ENCODE data around the gene GNG13.

GNG13 gene

DNA sequence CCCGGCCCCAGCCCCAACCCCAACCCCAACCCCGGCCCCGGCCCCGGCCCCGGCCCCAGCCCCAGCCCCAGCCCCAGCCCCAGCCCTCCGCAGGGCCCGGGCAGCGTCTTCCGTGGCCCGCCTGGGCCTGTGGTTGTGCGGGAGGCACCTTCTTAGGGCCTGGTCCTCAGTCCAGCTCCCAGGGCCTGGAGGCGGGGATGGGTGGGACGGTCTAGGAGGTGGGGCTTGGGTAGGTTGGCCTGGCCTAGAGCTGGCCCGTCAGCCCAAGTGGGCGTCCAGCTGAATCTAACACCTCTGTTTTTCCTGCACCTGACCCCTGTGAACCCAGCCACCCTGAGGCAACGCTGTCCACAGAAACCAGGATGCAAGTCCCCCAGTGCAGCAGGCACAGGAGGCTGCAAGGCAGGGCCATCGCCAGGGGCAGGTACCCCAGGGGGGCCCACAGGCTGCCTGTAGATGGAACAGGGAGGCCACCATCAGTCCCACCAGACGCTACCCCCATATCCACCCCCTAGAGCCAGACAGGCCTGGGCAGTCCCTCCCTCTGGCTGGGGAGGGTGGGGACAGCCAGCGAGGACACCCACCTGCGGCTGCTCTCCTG is 31.2 kb downstream of the GNG13 start:
- H3K36me3 ChIP-seq (ENCODE audit: control insufficient read depth in 2 of 2, insufficient read depth in 2 of 2, low read length in 2 of 2): no peaks in the 10 kb centered on the region
- H3K9me3 ChIP-seq (ENCODE audit: control insufficient read depth in 2 of 2, low read length in 2 of 2): no peaks in the 10 kb centered on the region
- no peak overlapping the region for H3K9ac ChIP-seq (ENCODE audit: low read depth in 1 of 2, low read length in 2 of 2)
- H3K27ac ChIP-seq (ENCODE audit: low read depth in 2 of 2, low read length in 2 of 2): no peak overlapping the region
- no peaks in the 10 kb centered on the region for H3K4me1 ChIP-seq (ENCODE audit: control insufficient read depth in 2 of 2, insufficient read depth in 2 of 2, low read length in 2 of 2)
- no peak overlapping the region for H3K4me3 ChIP-seq (ENCODE audit: low read length in 2 of 2)
- H3K27me3 ChIP-seq (ENCODE audit: control insufficient read depth in 2 of 2, insufficient read depth in 2 of 2, low read length in 2 of 2): peaks cover 0 to 4% of the 10 kb centered on the region in 2 donors

DNA sequence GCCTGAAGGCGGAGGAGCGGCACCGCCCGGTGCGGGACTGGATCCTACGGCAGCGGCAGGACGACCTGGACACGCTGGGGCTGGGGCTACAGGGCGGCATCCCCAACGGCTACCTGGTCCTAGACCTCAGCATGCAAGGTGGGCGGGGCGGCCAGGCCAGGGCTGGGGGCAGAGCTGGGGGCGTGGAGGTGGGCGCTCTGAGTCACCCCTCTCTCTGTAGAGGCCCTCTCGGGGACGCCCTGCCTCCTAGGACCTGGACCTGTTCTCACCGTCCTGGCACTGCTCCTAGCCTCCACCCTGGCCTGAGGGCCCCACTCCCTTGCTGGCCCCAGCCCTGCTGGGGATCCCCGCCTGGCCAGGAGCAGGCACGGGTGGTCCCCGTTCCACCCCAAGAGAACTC is 32.1 kb downstream of the GNG13 start:
- Histone ChIP-seq H3K4me1 (ENCODE audit: control insufficient read depth in 2 of 2, insufficient read depth in 2 of 2, low read length in 2 of 2) (no peaks in the 10 kb centered on the region), H3K27me3 (ENCODE audit: control insufficient read depth in 2 of 2, insufficient read depth in 2 of 2, low read length in 2 of 2) (peaks cover 0 to 4% of the 10 kb centered on the region in 2 donors), H3K36me3 (ENCODE audit: control insufficient read depth in 2 of 2, insufficient read depth in 2 of 2, low read length in 2 of 2) (no peaks in the 10 kb centered on the region)

DNA sequence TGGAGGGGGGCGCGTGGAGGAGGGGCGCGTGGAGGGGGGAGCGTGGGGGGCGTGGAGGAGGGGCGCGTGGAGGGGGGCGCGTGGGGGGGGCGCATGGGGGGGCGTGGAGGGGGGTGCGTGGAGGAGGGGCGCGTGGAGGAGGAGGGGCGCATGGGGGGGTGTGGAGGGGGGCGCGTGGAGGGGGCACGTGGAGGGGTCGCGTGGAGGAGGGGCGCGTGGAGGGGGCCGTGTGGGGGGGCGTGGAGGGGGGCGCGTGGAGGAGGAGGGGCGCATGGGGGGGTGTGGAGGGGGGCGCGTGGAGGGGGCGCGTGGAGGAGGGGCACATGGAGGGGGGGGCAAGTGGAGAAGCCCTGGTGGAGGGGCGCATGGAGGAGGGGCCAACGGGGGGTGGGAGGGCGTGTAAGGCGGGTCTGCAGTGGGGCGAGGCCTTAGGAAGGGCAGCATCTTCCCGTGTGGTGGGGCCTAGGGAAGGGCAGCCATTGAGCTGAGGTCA is 32.7 kb downstream of the GNG13 start:
- no peaks in the 10 kb centered on the region for H3K36me3 ChIP-seq (ENCODE audit: control insufficient read depth in 2 of 2, insufficient read depth in 2 of 2, low read length in 2 of 2)
- H3K9ac ChIP-seq (ENCODE audit: low read depth in 1 of 2, low read length in 2 of 2): no peak overlapping the region
- no peaks in the 10 kb centered on the region for H3K4me1 ChIP-seq (ENCODE audit: control insufficient read depth in 2 of 2, insufficient read depth in 2 of 2, low read length in 2 of 2)
- H3K4me3 ChIP-seq (ENCODE audit: low read length in 2 of 2): no peak overlapping the region
- H3K27ac ChIP-seq (ENCODE audit: low read depth in 2 of 2, low read length in 2 of 2): no peak overlapping the region
- H3K9me3 ChIP-seq (ENCODE audit: control insufficient read depth in 2 of 2, low read length in 2 of 2): no peaks in the 10 kb centered on the region
- peaks cover 0 to 4% of the 10 kb centered on the region in 2 donors for H3K27me3 ChIP-seq (ENCODE audit: control insufficient read depth in 2 of 2, insufficient read depth in 2 of 2, low read length in 2 of 2)

More for the DNA sequence above, 32.1 kb downstream of the GNG13 start:
- Histone ChIP-seq H3K27ac (ENCODE audit: low read depth in 2 of 2, low read length in 2 of 2) (no peak overlapping the region), H3K9ac (ENCODE audit: low read depth in 1 of 2, low read length in 2 of 2) (no peak overlapping the region), H3K4me3 (ENCODE audit: low read length in 2 of 2) (no peak overlapping the region), H3K9me3 (ENCODE audit: control insufficient read depth in 2 of 2, low read length in 2 of 2) (no peaks in the 10 kb centered on the region)

DNA sequence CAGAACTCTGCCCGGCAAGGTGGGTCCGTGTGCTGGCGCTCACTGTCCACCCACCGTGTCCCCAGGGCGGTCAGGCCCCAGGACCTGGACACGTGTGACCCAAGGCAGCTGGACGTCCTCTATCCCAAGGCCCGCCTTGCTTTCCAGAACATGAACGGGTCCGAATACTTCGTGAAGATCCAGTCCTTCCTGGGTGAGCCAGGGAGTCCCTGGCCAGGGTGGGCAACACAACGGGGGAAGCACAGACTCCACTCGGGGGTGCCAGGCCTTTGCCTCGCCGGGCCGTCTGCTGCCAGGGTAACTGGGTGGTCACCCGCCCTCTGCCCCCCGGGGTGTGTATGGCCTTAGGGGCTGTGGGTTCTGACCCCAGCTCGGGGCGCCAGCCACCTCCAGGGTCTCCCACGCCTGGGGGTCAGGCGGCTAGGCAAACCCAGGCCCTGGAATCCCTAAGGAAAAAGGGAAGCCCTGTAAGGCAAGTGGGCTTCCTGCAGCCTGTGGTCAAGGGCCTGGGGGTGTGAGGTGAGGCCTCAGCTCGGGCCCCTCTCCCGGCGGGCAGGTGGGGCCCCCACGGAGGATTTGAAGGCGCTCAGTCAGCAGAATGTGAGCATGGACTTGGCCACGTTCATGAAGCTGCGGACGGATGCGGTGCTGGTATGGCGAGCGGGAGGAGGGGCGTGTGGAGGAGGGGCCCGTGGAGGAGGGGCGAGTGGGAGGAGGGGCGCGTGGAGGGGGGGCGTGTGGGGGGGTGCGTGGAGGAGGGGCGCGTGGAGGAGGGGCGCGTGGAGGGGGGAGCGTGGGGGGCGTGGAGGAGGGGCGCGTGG is 33.5 kb downstream of the GNG13 start:
- Histone ChIP-seq H3K4me1 (ENCODE audit: control insufficient read depth in 2 of 2, insufficient read depth in 2 of 2, low read length in 2 of 2) (no peaks in the 10 kb centered on the region), H3K27ac (ENCODE audit: low read depth in 2 of 2, low read length in 2 of 2) (no peak overlapping the region), H3K36me3 (ENCODE audit: control insufficient read depth in 2 of 2, insufficient read depth in 2 of 2, low read length in 2 of 2) (no peaks in the 10 kb centered on the region), H3K9ac (ENCODE audit: low read depth in 1 of 2, low read length in 2 of 2) (no peak overlapping the region), H3K4me3 (ENCODE audit: low read length in 2 of 2) (no peak overlapping the region), H3K9me3 (ENCODE audit: control insufficient read depth in 2 of 2, low read length in 2 of 2) (no peaks in the 10 kb centered on the region), H3K27me3 (ENCODE audit: control insufficient read depth in 2 of 2, insufficient read depth in 2 of 2, low read length in 2 of 2) (peaks cover 0 to 7% of the 10 kb centered on the region in 2 donors)

DNA sequence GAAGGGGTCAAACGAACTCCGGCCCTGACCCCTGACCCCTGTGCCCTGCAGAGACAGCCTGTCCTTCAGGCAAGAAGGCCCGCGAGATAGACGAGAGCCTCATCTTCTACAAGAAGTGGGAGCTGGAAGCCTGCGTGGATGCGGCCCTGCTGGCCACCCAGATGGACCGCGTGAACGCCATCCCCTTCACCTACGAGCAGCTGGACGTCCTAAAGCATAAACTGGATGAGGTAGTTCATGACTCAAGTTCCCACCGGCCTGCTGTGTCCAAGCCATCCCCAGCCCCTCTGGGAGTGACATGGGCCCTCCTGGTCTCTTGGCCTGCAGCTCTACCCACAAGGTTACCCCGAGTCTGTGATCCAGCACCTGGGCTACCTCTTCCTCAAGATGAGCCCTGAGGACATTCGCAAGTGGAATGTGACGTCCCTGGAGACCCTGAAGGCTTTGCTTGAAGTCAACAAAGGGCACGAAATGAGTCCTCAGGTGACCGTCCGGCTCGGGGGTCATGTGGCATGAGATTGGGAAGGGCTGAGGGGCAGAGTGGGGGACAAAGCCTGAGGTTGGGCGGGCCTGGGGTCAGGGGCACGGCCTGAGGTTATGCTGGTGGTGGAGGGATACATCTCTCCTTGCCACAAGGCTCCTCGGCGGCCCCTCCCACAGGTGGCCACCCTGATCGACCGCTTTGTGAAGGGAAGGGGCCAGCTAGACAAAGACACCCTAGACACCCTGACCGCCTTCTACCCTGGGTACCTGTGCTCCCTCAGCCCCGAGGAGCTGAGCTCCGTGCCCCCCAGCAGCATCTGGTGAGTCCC is 34.3 kb downstream of the GNG13 start:
- Histone ChIP-seq H3K4me3 (ENCODE audit: low read length in 2 of 2) (no peak overlapping the region), H3K4me1 (ENCODE audit: control insufficient read depth in 2 of 2, insufficient read depth in 2 of 2, low read length in 2 of 2) (no peaks in the 10 kb centered on the region), H3K27me3 (ENCODE audit: control insufficient read depth in 2 of 2, insufficient read depth in 2 of 2, low read length in 2 of 2) (peaks cover 0 to 9% of the 10 kb centered on the region in 2 donors), H3K9me3 (ENCODE audit: control insufficient read depth in 2 of 2, low read length in 2 of 2) (no peaks in the 10 kb centered on the region), H3K27ac (ENCODE audit: low read depth in 2 of 2, low read length in 2 of 2) (no peak overlapping the region), H3K9ac (ENCODE audit: low read depth in 1 of 2, low read length in 2 of 2) (no peak overlapping the region), H3K36me3 (ENCODE audit: control insufficient read depth in 2 of 2, insufficient read depth in 2 of 2, low read length in 2 of 2) (no peaks in the 10 kb centered on the region)

DNA sequence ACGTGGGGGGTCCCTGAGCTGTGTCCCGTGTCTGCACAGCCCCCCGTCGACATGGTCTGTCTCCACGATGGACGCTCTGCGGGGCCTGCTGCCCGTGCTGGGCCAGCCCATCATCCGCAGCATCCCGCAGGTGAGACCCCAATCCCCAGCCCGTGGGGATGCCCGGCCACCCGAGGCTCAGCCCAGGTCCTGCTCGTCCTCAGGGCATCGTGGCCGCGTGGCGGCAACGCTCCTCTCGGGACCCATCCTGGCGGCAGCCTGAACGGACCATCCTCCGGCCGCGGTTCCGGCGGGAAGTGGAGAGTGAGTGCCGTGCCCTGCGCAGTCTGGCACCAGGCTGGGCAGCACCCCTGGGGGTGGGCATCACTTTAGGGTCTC is 35.1 kb downstream of the GNG13 start:
- H3K36me3 ChIP-seq (ENCODE audit: control insufficient read depth in 2 of 2, insufficient read depth in 2 of 2, low read length in 2 of 2): no peaks in the 10 kb centered on the region
- H3K4me1 ChIP-seq (ENCODE audit: control insufficient read depth in 2 of 2, insufficient read depth in 2 of 2, low read length in 2 of 2): no peaks in the 10 kb centered on the region
- no peak overlapping the region for H3K9ac ChIP-seq (ENCODE audit: low read depth in 1 of 2, low read length in 2 of 2)
- no peak overlapping the region for H3K4me3 ChIP-seq (ENCODE audit: low read length in 2 of 2)
- H3K27ac ChIP-seq (ENCODE audit: low read depth in 2 of 2, low read length in 2 of 2): no peak overlapping the region
- peaks cover 0 to 12% of the 10 kb centered on the region in 2 donors for H3K27me3 ChIP-seq (ENCODE audit: control insufficient read depth in 2 of 2, insufficient read depth in 2 of 2, low read length in 2 of 2)
- H3K9me3 ChIP-seq (ENCODE audit: control insufficient read depth in 2 of 2, low read length in 2 of 2): no peaks in the 10 kb centered on the region

DNA sequence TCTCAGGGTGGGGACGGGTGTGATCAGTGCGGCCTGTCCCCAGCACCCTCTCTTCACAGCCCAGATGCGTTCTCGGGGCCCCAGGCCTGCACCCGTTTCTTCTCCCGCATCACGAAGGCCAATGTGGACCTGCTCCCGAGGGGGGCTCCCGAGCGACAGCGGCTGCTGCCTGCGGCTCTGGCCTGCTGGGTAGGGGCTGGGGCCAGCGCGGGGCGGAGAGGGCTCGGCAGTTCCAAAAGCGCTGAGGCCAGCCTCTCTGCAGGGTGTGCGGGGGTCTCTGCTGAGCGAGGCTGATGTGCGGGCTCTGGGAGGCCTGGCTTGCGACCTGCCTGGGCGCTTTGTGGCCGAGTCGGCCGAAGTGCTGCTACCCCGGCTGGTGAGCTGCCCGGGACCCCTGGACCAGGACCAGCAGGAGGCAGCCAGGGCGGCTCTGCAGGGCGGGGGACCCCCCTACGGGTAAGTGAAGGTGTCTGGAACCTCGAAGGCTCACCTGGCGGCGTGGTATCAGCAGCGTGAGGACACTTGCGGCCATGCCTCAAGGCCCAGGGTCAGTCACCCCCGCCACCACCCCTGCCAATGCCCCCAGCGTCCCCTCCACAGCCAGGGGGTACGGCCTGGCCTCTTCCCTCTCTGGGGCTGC is 35.6 kb downstream of the GNG13 start:
- Histone ChIP-seq H3K27ac (ENCODE audit: low read depth in 2 of 2, low read length in 2 of 2) (no peak overlapping the region), H3K4me1 (ENCODE audit: control insufficient read depth in 2 of 2, insufficient read depth in 2 of 2, low read length in 2 of 2) (no peaks in the 10 kb centered on the region), H3K9ac (ENCODE audit: low read depth in 1 of 2, low read length in 2 of 2) (no peak overlapping the region), H3K27me3 (ENCODE audit: control insufficient read depth in 2 of 2, insufficient read depth in 2 of 2, low read length in 2 of 2) (peaks cover 0 to 12% of the 10 kb centered on the region in 2 donors), H3K9me3 (ENCODE audit: control insufficient read depth in 2 of 2, low read length in 2 of 2) (no peaks in the 10 kb centered on the region), H3K36me3 (ENCODE audit: control insufficient read depth in 2 of 2, insufficient read depth in 2 of 2, low read length in 2 of 2) (no peaks in the 10 kb centered on the region), H3K4me3 (ENCODE audit: low read length in 2 of 2) (no peak overlapping the region)

DNA sequence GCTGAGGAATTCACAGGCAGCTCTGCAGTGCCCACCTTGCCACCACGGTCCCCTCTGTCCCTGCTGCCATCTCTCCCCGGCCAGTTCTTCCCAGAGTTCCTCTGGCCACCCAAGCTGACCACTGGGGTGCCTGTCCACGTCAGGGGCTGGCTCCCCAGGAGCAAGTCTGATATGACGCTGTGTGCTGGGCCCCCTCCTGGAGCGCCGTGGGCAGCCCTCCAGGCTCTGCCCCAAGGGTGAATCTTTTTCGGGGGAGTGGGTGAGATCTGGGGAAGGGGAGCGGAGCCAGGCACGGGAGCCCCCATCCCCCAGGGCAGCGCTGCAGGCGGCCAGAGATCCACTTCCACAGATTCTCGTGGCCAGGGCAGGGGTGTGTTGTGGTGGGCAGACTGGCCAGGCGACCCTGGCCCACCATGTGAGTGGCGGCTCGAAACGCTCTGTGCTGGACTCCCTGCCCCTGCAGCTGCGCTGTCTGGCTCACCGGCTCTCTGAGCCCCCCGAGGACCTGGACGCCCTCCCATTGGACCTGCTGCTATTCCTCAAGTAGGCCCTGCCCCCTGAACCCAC is 36.3 kb downstream of the GNG13 start:
- H3K36me3 ChIP-seq (ENCODE audit: control insufficient read depth in 2 of 2, insufficient read depth in 2 of 2, low read length in 2 of 2): no peaks in the 10 kb centered on the region
- no peak overlapping the region for H3K27ac ChIP-seq (ENCODE audit: low read depth in 2 of 2, low read length in 2 of 2)
- H3K27me3 ChIP-seq (ENCODE audit: control insufficient read depth in 2 of 2, insufficient read depth in 2 of 2, low read length in 2 of 2): peaks cover 0 to 12% of the 10 kb centered on the region in 2 donors
- H3K4me3 ChIP-seq (ENCODE audit: low read length in 2 of 2): no peak overlapping the region
- H3K9me3 ChIP-seq (ENCODE audit: control insufficient read depth in 2 of 2, low read length in 2 of 2): no peaks in the 10 kb centered on the region
- no peaks in the 10 kb centered on the region for H3K4me1 ChIP-seq (ENCODE audit: control insufficient read depth in 2 of 2, insufficient read depth in 2 of 2, low read length in 2 of 2)
- H3K9ac ChIP-seq (ENCODE audit: low read depth in 1 of 2, low read length in 2 of 2): no peak overlapping the region

DNA sequence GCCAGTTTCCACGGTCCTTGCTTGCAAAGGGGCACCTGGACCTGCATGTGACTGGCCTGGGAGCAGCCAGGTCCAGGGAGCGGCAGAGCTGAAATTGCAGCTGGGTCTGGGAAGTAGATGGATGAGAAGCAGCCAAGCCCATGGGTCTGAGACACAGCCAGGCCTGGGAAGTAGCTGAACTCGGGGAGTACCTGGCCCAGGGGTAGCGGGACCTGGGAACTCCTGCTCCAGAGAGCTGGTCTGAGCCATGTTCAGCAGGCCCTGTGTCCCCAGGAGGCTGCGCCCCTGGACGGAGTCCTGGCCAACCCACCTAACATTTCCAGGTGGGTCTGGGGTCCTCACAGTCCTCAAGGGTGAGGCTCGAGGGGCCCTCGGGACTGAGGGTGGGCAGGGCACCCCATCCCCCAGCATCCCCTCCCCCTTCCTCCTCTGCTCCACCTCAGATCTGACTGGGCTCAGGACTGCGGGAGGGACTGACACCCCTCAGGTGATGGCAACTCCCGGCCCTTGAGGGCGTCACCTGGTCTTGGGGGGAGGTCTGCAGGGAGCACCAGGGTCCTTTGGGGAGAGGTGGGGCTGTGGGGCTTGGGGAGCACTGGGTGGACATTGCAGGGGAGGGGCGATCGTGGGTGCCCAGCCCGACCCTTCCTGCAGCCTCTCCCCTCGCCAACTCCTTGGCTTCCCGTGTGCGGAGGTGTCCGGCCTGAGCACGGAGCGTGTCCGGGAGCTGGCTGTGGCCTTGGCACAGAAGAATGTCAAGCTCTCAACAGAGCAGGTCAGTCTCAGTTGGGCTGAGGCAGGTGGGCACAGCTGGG is 37.0 kb downstream of the GNG13 start:
- no peak overlapping the region for H3K9ac ChIP-seq (ENCODE audit: low read depth in 1 of 2, low read length in 2 of 2)
- H3K27ac ChIP-seq (ENCODE audit: low read depth in 2 of 2, low read length in 2 of 2): no peak overlapping the region
- H3K36me3 ChIP-seq (ENCODE audit: control insufficient read depth in 2 of 2, insufficient read depth in 2 of 2, low read length in 2 of 2): no peaks in the 10 kb centered on the region
- no peaks in the 10 kb centered on the region for H3K9me3 ChIP-seq (ENCODE audit: control insufficient read depth in 2 of 2, low read length in 2 of 2)
- peaks cover 0 to 12% of the 10 kb centered on the region in 2 donors for H3K27me3 ChIP-seq (ENCODE audit: control insufficient read depth in 2 of 2, insufficient read depth in 2 of 2, low read length in 2 of 2)
- H3K4me1 ChIP-seq (ENCODE audit: control insufficient read depth in 2 of 2, insufficient read depth in 2 of 2, low read length in 2 of 2): no peaks in the 10 kb centered on the region
- H3K4me3 ChIP-seq (ENCODE audit: low read length in 2 of 2): no peak overlapping the region
